SU-DHL-6 (cell line): Measurements from ENCODE around the gene MPND.

Source experiments
- H2AFZ ChIP-seq: fragments of 200-600 bp; sonication (generic); 2 replicates; pipeline ENCODE4 v1.6.1; 2014; ENCODE audit warnings: low read depth, mild to moderate bottlenecking, moderate library complexity, mixed read lengths, antibody characterized with exemption, low read length; ENCODE audit not compliant: severe bottlenecking
- H3F3A ChIP-seq: fragments of 200-600 bp; shearing (Covaris generic); 2 replicates; pipeline ENCODE4 v1.6.0; 2016; ENCODE audit warnings: antibody characterized with exemption, mild to moderate bottlenecking; ENCODE audit not compliant: insufficient read depth
- H3K27ac ChIP-seq: fragments of 200-600 bp; sonication (generic); 2 replicates; pipeline ENCODE4 v1.5.1; 2016; ENCODE audit warnings: low read depth, mild to moderate bottlenecking, low read length, moderate library complexity, mixed read lengths
- H3K27me3 ChIP-seq: fragments of 200-600 bp; sonication (generic), shearing (Covaris generic); 2 replicates; pipeline ENCODE4 v1.6.0; 2014; ENCODE audit warnings: mild to moderate bottlenecking, low read length
- H3K36me3 ChIP-seq: fragments of 200-600 bp; sonication (generic); 2 replicates; pipeline ENCODE4 v1.6.1; 2014; ENCODE audit warnings: mild to moderate bottlenecking, low read length, mixed read lengths
- H3K4me2 ChIP-seq: fragments of 300-600, 200-600 bp; shearing (Covaris generic), sonication (generic); 2 replicates; pipeline ENCODE4 v1.6.0; 2014; ENCODE audit warnings: low read length, low read depth, mild to moderate bottlenecking; ENCODE audit not compliant: poor library complexity, severe bottlenecking
- H3K4me3 ChIP-seq: fragments of 200-600 bp; sonication (generic); 2 replicates; pipeline ENCODE4 v1.5.1; 2014; ENCODE audit warnings: antibody characterized with exemption, low read length, mild to moderate bottlenecking, mixed read lengths; ENCODE audit not compliant: insufficient read depth, poor library complexity, severe bottlenecking
- H3K79me2 ChIP-seq: fragments of 200-600 bp; sonication (generic); 2 replicates; pipeline ENCODE4 v1.6.1; 2014; ENCODE audit warnings: mild to moderate bottlenecking, low read length, moderate library complexity; ENCODE audit not compliant: insufficient read depth
- H3K9ac ChIP-seq: fragments of 200-600 bp; sonication (generic); 2 replicates; pipeline ENCODE4 v1.7.0; 2014; ENCODE audit warnings: mild to moderate bottlenecking, low read length
- H3K9me2 ChIP-seq: fragments of 200-600 bp; sonication (generic); replicated peaks from 2 replicates; pipeline ENCODE4 v1.6.1; 2014; ENCODE audit warnings: low read length; ENCODE audit not compliant: insufficient read depth
- H3K9me3 ChIP-seq: fragments of 200-600 bp; sonication (generic); 2 replicates; pipeline ENCODE4 v1.6.1; 2014; ENCODE audit warnings: low read length, mixed read lengths; ENCODE audit not compliant: insufficient read depth
- H4K20me1 ChIP-seq: fragments of 200-600 bp; sonication (generic); 2 replicates; pipeline ENCODE4 v1.6.1; 2014; ENCODE audit warnings: low read depth, mild to moderate bottlenecking, antibody characterized with exemption, low read length, moderate library complexity, mixed read lengths
- CTCF ChIP-seq: fragments of 200-600 bp; sonication (generic); IDR thresholded peaks from one replicate; pipeline ENCODE4 v1.5.1; 2017; ENCODE audit warnings: antibody characterized with exemption, mild to moderate bottlenecking, low read length, moderate library complexity; ENCODE audit not compliant: insufficient read depth, poor library complexity, severe bottlenecking
- EZH2phosphoT487 ChIP-seq: fragments of 200-600 bp; sonication (generic), shearing (Covaris generic); conservative IDR thresholded peaks from 2 replicates; pipeline ENCODE4 v1.6.1; 2018; ENCODE audit warnings: mild to moderate bottlenecking, antibody characterized with exemption, low read length, moderate library complexity, mixed read lengths

MPND gene

GRCh38 chr19:4360641-4361151 lies 17.3 kb downstream of the MPND start:
- no peak overlapping the region for H3K4me2 ChIP-seq
- no peaks in the 10 kb centered on the region for H3F3A ChIP-seq
- H3K27ac ChIP-seq, result no peak overlapping the region
- no peaks in the 10 kb centered on the region for H3K36me3 ChIP-seq
- H4K20me1 ChIP-seq, result no peaks in the 10 kb centered on the region
- H2AFZ ChIP-seq, result no peak overlapping the region
- no peaks in the 10 kb centered on the region for H3K27me3 ChIP-seq
- H3K4me3 ChIP-seq, result no peak overlapping the region
- no peak overlapping the region for H3K9ac ChIP-seq
- H3K9me2 ChIP-seq, result no peaks in the 10 kb centered on the region
- no peaks in the 10 kb centered on the region for H3K79me2 ChIP-seq
- TF ChIP-seq EZH2phosphoT487, result no peak
- no peak for TF ChIP-seq CTCF
- H3K9me3 ChIP-seq, result no peaks in the 10 kb centered on the region

GRCh38 chr19:4361152-4362046 lies 18.0 kb downstream of the MPND start:
- H3K4me2 ChIP-seq, result no peak overlapping the region
- no peaks in the 10 kb centered on the region for H3F3A ChIP-seq
- no peak overlapping the region for H3K27ac ChIP-seq
- no peaks in the 10 kb centered on the region for H3K79me2 ChIP-seq
- no peaks in the 10 kb centered on the region for H4K20me1 ChIP-seq
- H2AFZ ChIP-seq, result no peak overlapping the region
- no peak for TF ChIP-seq CTCF
- no peak for TF ChIP-seq EZH2phosphoT487
- H3K9me2 ChIP-seq, result no peaks in the 10 kb centered on the region
- H3K9ac ChIP-seq, result no peak overlapping the region
- H3K4me3 ChIP-seq, result no peak overlapping the region
- H3K27me3 ChIP-seq, result no peaks in the 10 kb centered on the region
- no peaks in the 10 kb centered on the region for H3K9me3 ChIP-seq
- H3K36me3 ChIP-seq, result no peaks in the 10 kb centered on the region

GRCh38 chr19:4362101-4362828 lies 18.9 kb downstream of the MPND start:
- H3K4me2 ChIP-seq, result no peak overlapping the region
- H3K9me3 ChIP-seq, result no peaks in the 10 kb centered on the region
- no peaks in the 10 kb centered on the region for H4K20me1 ChIP-seq
- H3K9me2 ChIP-seq, result no peaks in the 10 kb centered on the region
- H3K79me2 ChIP-seq, result no peaks in the 10 kb centered on the region
- H3K4me3 ChIP-seq, result no peak overlapping the region
- H3K27me3 ChIP-seq, result no peaks in the 10 kb centered on the region
- H3K27ac ChIP-seq, result no peak overlapping the region
- no peaks in the 10 kb centered on the region for H3F3A ChIP-seq
- H3K9ac ChIP-seq, result no peak overlapping the region
- no peak for TF ChIP-seq CTCF
- no peak for TF ChIP-seq EZH2phosphoT487
- no peak overlapping the region for H2AFZ ChIP-seq
- no peaks in the 10 kb centered on the region for H3K36me3 ChIP-seq
